Ishikawa (cell line): ENCODE measurements around the gene NINJ1.

ENCODE experiments used
- EGR1 ChIP-seq: IDR thresholded peaks from 2 replicates; pipeline ENCODE4 v1.6.1; 2012
- EP300 ChIP-seq: IDR thresholded peaks from 2 replicates; pipeline ENCODE4 v1.6.1; 2012; ENCODE audit warnings: borderline replicate concordance
- RAD21 ChIP-seq: IDR thresholded peaks from 2 replicates; pipeline ENCODE4 v1.6.1; 2012; ENCODE audit warnings: low read depth
- REST ChIP-seq: IDR thresholded peaks from 2 replicates; pipeline ENCODE4 v1.6.1; 2012; ENCODE audit warnings: low read depth, mild to moderate bottlenecking
- TAF1 ChIP-seq: IDR thresholded peaks from 2 replicates; pipeline ENCODE4 v1.6.1; 2012; ENCODE audit warnings: low read depth, mild to moderate bottlenecking
- TCF12 ChIP-seq: IDR thresholded peaks from 2 replicates; pipeline ENCODE4 v1.6.1; 2012; ENCODE audit warnings: low read depth
- USF1 ChIP-seq: IDR thresholded peaks from 2 replicates; pipeline ENCODE4 v1.6.1; 2012

DNA sequence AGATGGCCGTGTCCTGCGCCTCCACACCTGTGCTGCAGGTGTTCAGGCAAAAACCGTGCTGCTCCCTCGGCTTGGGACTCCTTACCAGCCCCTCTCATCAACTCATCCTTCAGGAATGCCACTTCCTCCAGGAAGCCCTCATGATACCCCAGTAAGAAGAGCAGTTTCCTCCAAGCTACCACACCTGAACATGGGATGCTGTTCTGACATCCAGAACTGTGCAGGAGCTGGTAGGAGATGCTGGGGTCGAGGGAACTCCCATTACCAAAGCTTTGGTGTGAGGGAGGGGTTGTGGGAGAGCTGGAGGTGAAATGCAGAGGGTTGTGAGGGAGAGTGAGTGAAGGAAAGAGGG lies 19.1 kb downstream of the NINJ1 start:
- no peak for TF ChIP-seq REST
- no peak for TF ChIP-seq USF1
- no peak for TF ChIP-seq TCF12
- no peak for TF ChIP-seq RAD21
- TF ChIP-seq EGR1, result no peak
- no peak for TF ChIP-seq TAF1
- no peak for TF ChIP-seq EP300
